Astrocyte (in vitro differentiated cells and primary cell): Measurements from ENCODE around the gene RYR2. TPM values are rescaled to one million over a fixed set of nuclear protein-coding genes. Genes with fewer than 3 reads are reported as not detected.

Experiments
- DNase-seq: peaks from one replicate; pipeline ENCODE4 v3.0.0-alpha.2; 2010; ENCODE audit warnings: low read depth
- FAIRE-seq: peaks from 2 replicates; lab custom pipeline; 2011; peaks lifted over from hg19 to GRCh38; lab: Jason Lieb, UNC
- H2AFZ ChIP-seq: 2 replicates; pipeline ENCODE4 v1.6.0; 2012; ENCODE audit warnings: low read depth, low read length, inconsistent platforms
- H3K27ac ChIP-seq: 2 replicates; pipeline ENCODE4 v1.5.1; 2011; ENCODE audit warnings: low read depth, low read length, inconsistent platforms
- H3K27me3 ChIP-seq: 2 replicates; pipeline ENCODE4 v1.6.0; 2011; ENCODE audit warnings: low read length, inconsistent platforms; ENCODE audit not compliant: insufficient read depth
- H3K36me3 ChIP-seq: 2 replicates; pipeline ENCODE4 v1.5.1; 2011; ENCODE audit warnings: low read length, inconsistent platforms; ENCODE audit not compliant: insufficient read depth
- H3K4me1 ChIP-seq: 2 replicates; pipeline ENCODE4 v1.5.1; 2011; ENCODE audit warnings: low read length, inconsistent platforms; ENCODE audit not compliant: insufficient read depth
- H3K4me2 ChIP-seq: 2 replicates; pipeline ENCODE4 v1.6.0; 2012; ENCODE audit warnings: low read length, inconsistent platforms
- H3K4me3 ChIP-seq: 2 replicates; pipeline ENCODE4 v1.5.1; 2011; ENCODE audit warnings: low read depth, mild to moderate bottlenecking, low read length, inconsistent platforms; ENCODE audit not compliant: insufficient read depth
- H3K79me2 ChIP-seq: 2 replicates; pipeline ENCODE4 v1.6.0; 2012; ENCODE audit warnings: mild to moderate bottlenecking, low read length, inconsistent platforms; ENCODE audit not compliant: insufficient read depth
- H3K9ac ChIP-seq: 2 replicates; pipeline ENCODE4 v1.6.0; 2012; ENCODE audit warnings: mild to moderate bottlenecking, low read length, inconsistent platforms
- H3K9me3 ChIP-seq: 2 replicates; pipeline ENCODE4 v1.5.1; 2012; ENCODE audit warnings: low read depth, mild to moderate bottlenecking, low read length, inconsistent platforms; ENCODE audit not compliant: insufficient read depth
- H4K20me1 ChIP-seq: 2 replicates; pipeline ENCODE4 v1.6.0; 2012; ENCODE audit warnings: low read length, inconsistent platforms; ENCODE audit not compliant: insufficient read depth
- H3K27ac Mint-ChIP-seq: one replicate; pipeline ENCODE4 v1.8.0; 2021; ENCODE audit warnings: mild to moderate bottlenecking, mixed read lengths; ENCODE audit not compliant: unreplicated experiment
- H3K27me3 Mint-ChIP-seq: one replicate; pipeline ENCODE4 v1.8.0; 2021; ENCODE audit warnings: low read depth, mixed read lengths; ENCODE audit not compliant: unreplicated experiment
- H3K36me3 Mint-ChIP-seq: one replicate; pipeline ENCODE4 v1.8.0; 2021; ENCODE audit warnings: low read depth, mixed read lengths; ENCODE audit not compliant: unreplicated experiment
- H3K4me1 Mint-ChIP-seq: one replicate; pipeline ENCODE4 v1.8.0; 2021; ENCODE audit warnings: low read depth, mixed read lengths; ENCODE audit not compliant: unreplicated experiment
- H3K4me3 Mint-ChIP-seq: one replicate; pipeline ENCODE4 v1.8.0; 2021; ENCODE audit warnings: mild to moderate bottlenecking, moderate library complexity, mixed read lengths; ENCODE audit not compliant: unreplicated experiment
- H3K9me3 Mint-ChIP-seq: one replicate; pipeline ENCODE4 v1.8.0; 2021; ENCODE audit warnings: mild to moderate bottlenecking, mixed read lengths; ENCODE audit not compliant: unreplicated experiment
- CTCF ChIP-seq: IDR thresholded peaks from 2 replicates; pipeline ENCODE4 v1.5.1; 2011; ENCODE audit warnings: low read depth, mild to moderate bottlenecking, inconsistent platforms, low read length, moderate library complexity; ENCODE audit not compliant: insufficient read depth
- EZH2 ChIP-seq: IDR thresholded peaks from 2 replicates; pipeline ENCODE4 v1.6.1; 2012; ENCODE audit warnings: mild to moderate bottlenecking, low read length, inconsistent platforms; ENCODE audit not compliant: insufficient read depth
- total RNA-seq: library from RNA; stranded (reverse); gene quantifications from 2 replicates; pipeline ENCODE4 v1.2.1, GENCODE V29; 2021

RYR2 gene
- total RNA-seq, 1 donor from 2014 or later, result 0.30 TPM

GRCh38 chr1:237250055-237250454 lies 208.1 kb downstream of the RYR2 start:
- no peaks in the 10 kb centered on the region for H3K36me3 Mint-ChIP-seq
- Histone ChIP-seq H3K9me3 (peaks cover 4% of the 10 kb centered on the region), H3K4me2 (no peak overlapping the region), H3K27ac (no peak overlapping the region), H3K79me2 (no peaks in the 10 kb centered on the region), H3K9ac (no peak overlapping the region), H3K4me1 (no peaks in the 10 kb centered on the region), H3K27me3 (no peaks in the 10 kb centered on the region), H4K20me1 (no peaks in the 10 kb centered on the region), H3K4me3 (no peak overlapping the region), H3K36me3 (no peaks in the 10 kb centered on the region), H2AFZ (no peak overlapping the region)
- DNase-seq (no peak), FAIRE-seq (no peak)
- H3K4me3 Mint-ChIP-seq, result no peak overlapping the region
- no peaks in the 10 kb centered on the region for H3K9me3 Mint-ChIP-seq
- H3K4me1 Mint-ChIP-seq, result no peaks in the 10 kb centered on the region
- no peaks in the 10 kb centered on the region for H3K27me3 Mint-ChIP-seq
- TF ChIP-seq EZH2 (no peak), CTCF (no peak)
- no peak overlapping the region for H3K27ac Mint-ChIP-seq

- H3K4me1 ChIP-seq, result no peaks in the 10 kb centered on the region
- no peak for TF ChIP-seq CTCF
- TF ChIP-seq EZH2, result no peak
- no peak overlapping the region for H3K4me3 ChIP-seq
- no peaks in the 10 kb centered on the region for H3K79me2 ChIP-seq
- H4K20me1 ChIP-seq, result no peaks in the 10 kb centered on the region
- no peaks in the 10 kb centered on the region for H3K27me3 ChIP-seq
- peaks cover 2% of the 10 kb centered on the region for H3K27me3 Mint-ChIP-seq
- H3K9ac ChIP-seq, result no peak overlapping the region
- peaks cover 4% of the 10 kb centered on the region for H3K9me3 ChIP-seq
- FAIRE-seq (no peak), DNase-seq (no peak)
- H3K36me3 ChIP-seq, result no peaks in the 10 kb centered on the region
- no peak overlapping the region for H3K27ac ChIP-seq
- no peaks in the 10 kb centered on the region for H3K9me3 Mint-ChIP-seq
- no peak overlapping the region for H3K4me3 Mint-ChIP-seq
- no peak overlapping the region for H3K27ac Mint-ChIP-seq
- H3K4me1 Mint-ChIP-seq, result no peaks in the 10 kb centered on the region
- no peak overlapping the region for H3K4me2 ChIP-seq
- no peaks in the 10 kb centered on the region for H3K36me3 Mint-ChIP-seq
- no peak overlapping the region for H2AFZ ChIP-seq
Measured at GRCh38 chr1:237255071-237255470, 213.1 kb downstream of the RYR2 start.

- Mint-ChIP-seq H3K27ac (no peak overlapping the region), H3K27me3 (peaks cover 4% of the 10 kb centered on the region), H3K4me1 (no peaks in the 10 kb centered on the region), H3K4me3 (no peak overlapping the region), H3K9me3 (no peaks in the 10 kb centered on the region), H3K36me3 (no peaks in the 10 kb centered on the region)
- DNase-seq, result no peak
- no peak overlapping the region for H3K4me2 ChIP-seq
- H3K27me3 ChIP-seq, result no peaks in the 10 kb centered on the region
- no peak overlapping the region for H3K4me3 ChIP-seq
- TF ChIP-seq CTCF (no peak), EZH2 (no peak)
- H2AFZ ChIP-seq, result no peak overlapping the region
- no peak for FAIRE-seq
- H3K9me3 ChIP-seq, result no peaks in the 10 kb centered on the region
- H3K27ac ChIP-seq, result no peak overlapping the region
- H3K9ac ChIP-seq, result no peak overlapping the region
- H4K20me1 ChIP-seq, result no peaks in the 10 kb centered on the region
- H3K36me3 ChIP-seq, result no peaks in the 10 kb centered on the region
- H3K4me1 ChIP-seq, result no peaks in the 10 kb centered on the region
- no peaks in the 10 kb centered on the region for H3K79me2 ChIP-seq
Measured at GRCh38 chr1:237258871-237259270, 216.9 kb downstream of the RYR2 start.
